MM.1S (cell line): ENCODE results near the gene WDSUB1.

Experiments
- DNase-seq: peaks from one replicate; pipeline ENCODE4 v3.0.0-alpha.2; 2015
- H2AFZ ChIP-seq: fragments of 300-600 bp; sonication (generic); 2 replicates; pipeline ENCODE4 v1.6.0; 2016; ENCODE audit warnings: antibody characterized with exemption, low read length
- H3F3A ChIP-seq: fragments of 300-600 bp; sonication (generic); 2 replicates; pipeline ENCODE4 v1.6.1; 2016; ENCODE audit warnings: mild to moderate bottlenecking, antibody characterized with exemption, low read length, moderate library complexity, mixed read lengths; ENCODE audit not compliant: insufficient read depth
- H3K27ac ChIP-seq: fragments of 300-600 bp; sonication (generic); 2 replicates; pipeline ENCODE4 v1.5.1; 2016; ENCODE audit warnings: mild to moderate bottlenecking, low read length
- H3K27me3 ChIP-seq: fragments of 300-600 bp; sonication (generic); replicated peaks from 2 replicates; pipeline ENCODE4 v1.6.0; 2016; ENCODE audit warnings: low read length; ENCODE audit not compliant: insufficient read depth
- H3K36me3 ChIP-seq: fragments of 300-600 bp; sonication (generic); replicated peaks from 2 replicates; pipeline ENCODE4 v1.6.1; 2016; ENCODE audit warnings: mild to moderate bottlenecking, low read length, mixed read lengths; ENCODE audit not compliant: insufficient read depth
- H3K4me1 ChIP-seq: fragments of 300-600 bp; sonication (generic); 2 replicates; pipeline ENCODE4 v1.6.1; 2016; ENCODE audit warnings: low read length, mixed read lengths
- H3K4me2 ChIP-seq: fragments of 300-600 bp; sonication (generic); 2 replicates; pipeline ENCODE4 v1.6.0; 2016; ENCODE audit warnings: low read depth, low read length
- H3K4me3 ChIP-seq: fragments of 300-600 bp; sonication (generic); 2 replicates; pipeline ENCODE4 v1.5.1; 2016; ENCODE audit warnings: low read length, mixed read lengths
- H3K79me2 ChIP-seq: fragments of 300-600 bp; sonication (generic); 2 replicates; pipeline ENCODE4 v1.6.1; 2016; ENCODE audit warnings: mixed run types, low read length, mixed read lengths
- H3K9ac ChIP-seq: fragments of 300-600 bp; sonication (generic); 2 replicates; pipeline ENCODE4 v1.6.1; 2016; ENCODE audit warnings: low read length, mixed read lengths
- H3K9me2 ChIP-seq: fragments of 300-600 bp; sonication (generic); replicated peaks from 2 replicates; pipeline ENCODE4 v1.6.1; 2016; ENCODE audit warnings: mild to moderate bottlenecking, low read length, mixed read lengths; ENCODE audit not compliant: insufficient read depth
- H3K9me3 ChIP-seq: fragments of 300-600 bp; sonication (generic); replicated peaks from 2 replicates; pipeline ENCODE4 v1.6.1; 2016; ENCODE audit warnings: mild to moderate bottlenecking, low read length, mixed read lengths; ENCODE audit not compliant: insufficient read depth
- H4K20me1 ChIP-seq: fragments of 300-600 bp; sonication (generic); 2 replicates; pipeline ENCODE4 v1.6.1; 2016; ENCODE audit warnings: mild to moderate bottlenecking, low read length, moderate library complexity, mixed read lengths; ENCODE audit not compliant: insufficient read depth
- EZH2 ChIP-seq: fragments of 300-600 bp; sonication (generic); optimal IDR thresholded peaks from 2 replicates; pipeline ENCODE3; 2017; ENCODE audit warnings: low read depth, mild to moderate bottlenecking, antibody characterized with exemption, low read length, mixed read lengths
- EZH2phosphoT487 ChIP-seq: fragments of 300-600 bp; sonication (generic); IDR thresholded peaks from 2 replicates; pipeline ENCODE4 v1.6.1; 2018; ENCODE audit warnings: antibody characterized with exemption, low read length
- TF ChIP-seq, protein P1 (sequence below): fragments of 300-600 bp; sonication (generic); IDR thresholded peaks from 2 replicates; pipeline ENCODE4 v1.5.1; 2016; ENCODE audit warnings: antibody characterized with exemption, low read length, mixed read lengths

WDSUB1 gene

DNA sequence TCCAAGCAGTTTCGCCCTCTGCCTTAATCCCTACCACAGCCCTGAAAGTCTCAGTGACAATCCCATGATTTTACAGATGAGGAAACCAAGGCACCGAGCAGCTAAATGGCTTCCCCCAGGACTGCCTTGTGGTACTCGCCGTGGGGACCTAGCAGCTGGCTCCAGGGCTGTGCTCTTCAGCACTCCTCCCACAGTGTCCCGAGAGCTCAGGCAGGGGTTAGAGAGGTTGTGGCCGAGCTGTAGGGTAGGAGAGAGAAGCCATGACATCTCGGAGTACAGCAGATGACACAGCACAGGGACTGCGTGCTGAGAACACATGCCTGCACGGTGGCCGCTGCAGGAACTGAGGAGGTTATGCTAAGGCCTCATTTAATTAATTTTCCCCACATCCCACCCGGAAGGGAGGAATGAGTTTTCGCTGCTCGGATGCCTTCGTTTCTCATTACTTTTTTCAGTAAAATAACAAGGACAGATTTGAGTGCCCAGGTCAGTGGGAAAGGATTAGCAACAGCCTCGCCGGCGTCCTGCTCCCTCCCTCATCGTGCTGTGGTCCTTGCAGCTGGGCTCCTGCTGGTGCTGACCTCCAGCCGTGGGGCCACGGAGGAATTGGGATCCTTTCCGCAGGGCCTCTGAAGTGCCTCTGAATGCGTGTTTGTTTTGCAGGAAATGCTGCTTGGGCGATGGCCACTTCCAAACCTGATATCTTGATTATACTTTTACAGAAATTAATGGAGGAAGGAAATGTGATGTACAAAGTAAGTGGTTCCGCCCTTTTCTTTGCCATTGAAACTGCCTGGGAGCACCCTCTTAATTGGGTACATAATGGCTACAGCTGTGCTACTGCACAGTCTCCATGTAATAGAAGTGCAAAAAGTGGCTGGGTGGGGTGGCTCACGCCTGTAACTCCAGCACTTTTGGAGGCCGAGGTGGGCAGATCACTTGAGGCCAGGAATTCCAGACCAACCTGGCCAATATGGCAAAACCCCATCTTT lies 61.2 kb downstream of the WDSUB1 start:
- no peak for DNase-seq
- H3K27me3 ChIP-seq = no peaks in the 10 kb centered on the region
- no peak overlapping the region for H3K4me2 ChIP-seq
- TF ChIP-seq EZH2 (no peak), EZH2phosphoT487 (no peak)
- TF ChIP-seq, protein P1, sequence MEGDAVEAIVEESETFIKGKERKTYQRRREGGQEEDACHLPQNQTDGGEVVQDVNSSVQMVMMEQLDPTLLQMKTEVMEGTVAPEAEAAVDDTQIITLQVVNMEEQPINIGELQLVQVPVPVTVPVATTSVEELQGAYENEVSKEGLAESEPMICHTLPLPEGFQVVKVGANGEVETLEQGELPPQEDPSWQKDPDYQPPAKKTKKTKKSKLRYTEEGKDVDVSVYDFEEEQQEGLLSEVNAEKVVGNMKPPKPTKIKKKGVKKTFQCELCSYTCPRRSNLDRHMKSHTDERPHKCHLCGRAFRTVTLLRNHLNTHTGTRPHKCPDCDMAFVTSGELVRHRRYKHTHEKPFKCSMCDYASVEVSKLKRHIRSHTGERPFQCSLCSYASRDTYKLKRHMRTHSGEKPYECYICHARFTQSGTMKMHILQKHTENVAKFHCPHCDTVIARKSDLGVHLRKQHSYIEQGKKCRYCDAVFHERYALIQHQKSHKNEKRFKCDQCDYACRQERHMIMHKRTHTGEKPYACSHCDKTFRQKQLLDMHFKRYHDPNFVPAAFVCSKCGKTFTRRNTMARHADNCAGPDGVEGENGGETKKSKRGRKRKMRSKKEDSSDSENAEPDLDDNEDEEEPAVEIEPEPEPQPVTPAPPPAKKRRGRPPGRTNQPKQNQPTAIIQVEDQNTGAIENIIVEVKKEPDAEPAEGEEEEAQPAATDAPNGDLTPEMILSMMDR = no peak
- no peaks in the 10 kb centered on the region for H3K36me3 ChIP-seq
- peaks cover 9% of the 10 kb centered on the region for H3K4me1 ChIP-seq
- H2AFZ ChIP-seq = no peak overlapping the region
- H3K79me2 ChIP-seq = no peaks in the 10 kb centered on the region
- H3K9me3 ChIP-seq = no peaks in the 10 kb centered on the region
- no peaks in the 10 kb centered on the region for H3K9me2 ChIP-seq
- no peaks in the 10 kb centered on the region for H4K20me1 ChIP-seq
- no peak overlapping the region for H3K9ac ChIP-seq
- no peak overlapping the region; the same call in 1 of the 2 replicates for H3K27ac ChIP-seq
- H3F3A ChIP-seq = 0 out of 2 replicates have a peak, but pooled peaks cover 3% of the 10 kb centered on the region
- no peak overlapping the region for H3K4me3 ChIP-seq

DNA sequence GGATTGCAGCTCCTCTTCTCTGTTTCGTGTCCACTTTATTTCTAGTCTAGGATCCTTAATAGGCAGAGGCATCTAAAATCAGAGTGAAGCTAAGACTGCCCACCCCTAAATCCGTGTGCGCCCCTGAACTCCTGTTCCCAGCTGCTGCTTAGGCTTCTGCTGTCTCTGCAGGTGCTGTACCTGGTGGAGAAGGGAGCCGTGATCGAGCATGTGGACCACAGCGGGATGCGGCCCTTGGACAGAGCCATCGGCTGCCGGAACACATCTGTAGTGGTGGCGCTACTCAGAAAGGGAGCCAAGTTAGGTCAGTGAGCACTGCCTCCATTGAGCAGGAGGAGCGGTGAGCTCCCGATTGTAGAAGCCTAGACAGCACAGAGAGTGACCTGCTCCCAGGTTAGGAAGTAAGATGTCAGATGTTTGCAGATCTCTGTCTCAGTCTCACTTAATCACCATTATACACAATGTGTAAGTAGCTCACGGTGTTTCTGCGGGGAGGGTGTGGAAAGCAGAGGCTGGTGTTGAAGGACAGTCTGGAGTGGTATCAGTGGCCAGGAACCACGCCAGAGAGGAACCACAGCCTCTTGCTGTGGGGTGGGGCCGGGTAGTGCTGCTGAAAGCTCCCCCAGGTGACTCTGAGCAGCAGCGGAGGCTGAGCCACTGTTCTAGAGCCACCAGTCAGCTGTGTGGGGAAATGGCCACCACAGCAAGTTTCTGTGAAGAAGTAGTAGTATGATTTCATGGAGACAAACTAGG lies 62.3 kb downstream of the WDSUB1 start:
- Histone ChIP-seq H3K4me1 (peaks cover 9% of the 10 kb centered on the region), H3K27me3 (no peaks in the 10 kb centered on the region), H3K79me2 (no peaks in the 10 kb centered on the region), H3K9me2 (no peaks in the 10 kb centered on the region), H3K27ac (no peak overlapping the region), H3K9me3 (no peaks in the 10 kb centered on the region), H3K4me2 (no peak overlapping the region), H4K20me1 (no peaks in the 10 kb centered on the region), H2AFZ (no peak overlapping the region), H3K4me3 (no peak overlapping the region), H3K36me3 (no peaks in the 10 kb centered on the region), H3K9ac (no peak overlapping the region), H3F3A (0 out of 2 replicates have a peak, but pooled peaks cover 3% of the 10 kb centered on the region)
- no peak for TF ChIP-seq EZH2
- no peak for TF ChIP-seq EZH2phosphoT487
- TF ChIP-seq, protein P1 = no peak
- no peak for DNase-seq

DNA sequence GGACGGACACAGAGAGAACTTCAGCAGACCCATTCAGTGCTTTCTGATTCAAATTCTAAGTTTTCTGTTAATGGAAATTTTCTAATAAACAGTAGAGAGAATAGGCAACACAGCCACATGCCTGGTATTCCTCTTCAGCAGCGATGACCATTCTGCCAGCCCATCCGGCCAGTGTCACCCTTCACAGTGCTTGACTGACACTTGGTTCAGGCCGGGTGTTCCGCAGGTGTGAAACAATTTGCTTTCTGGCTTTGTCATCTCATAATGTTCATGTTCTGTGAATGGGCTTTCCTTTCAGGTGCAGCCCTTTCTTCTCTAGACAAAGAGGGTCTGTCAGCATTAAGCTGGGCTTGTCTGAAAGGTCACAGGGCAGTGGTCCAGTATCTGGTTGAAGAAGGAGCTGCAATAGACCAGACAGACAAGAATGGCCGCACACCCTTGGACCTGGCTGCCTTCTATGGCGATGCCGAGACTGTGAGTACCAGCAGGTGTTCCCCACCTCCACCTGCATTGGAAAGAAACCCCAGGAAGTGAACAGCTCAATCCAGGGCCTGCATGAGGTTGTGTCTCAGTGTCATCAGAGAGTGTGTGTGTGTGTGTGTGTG lies 67.0 kb downstream of the WDSUB1 start:
- Histone ChIP-seq H3K27ac (no peak overlapping the region), H3K79me2 (no peaks in the 10 kb centered on the region), H2AFZ (no peak overlapping the region), H4K20me1 (no peaks in the 10 kb centered on the region), H3K9ac (no peak overlapping the region), H3K4me3 (no peak overlapping the region), H3K4me1 (no peaks in the 10 kb centered on the region), H3K4me2 (no peak overlapping the region), H3K36me3 (no peaks in the 10 kb centered on the region), H3K9me2 (no peaks in the 10 kb centered on the region), H3K9me3 (no peaks in the 10 kb centered on the region), H3F3A (no peaks in the 10 kb centered on the region), H3K27me3 (no peaks in the 10 kb centered on the region)
- no peak for TF ChIP-seq EZH2phosphoT487
- DNase-seq = no peak
